Glomerular endothelial cell (primary cell): ENCODE measurements around the gene MUC4. TPM values are rescaled to one million over a fixed set of nuclear protein-coding genes. Genes with fewer than 3 reads are reported as not detected.
"Not testable (repeated sequence)": the region's sequence is repeated elsewhere in the genome, so short reads cannot be mapped to it uniquely, and the experiment has no call there.

ENCODE experiments used
- DNase-seq: peaks from one replicate; pipeline ENCODE4 v3.0.0-alpha.2; 2011; ENCODE audit warnings: low read depth, low spot score; ENCODE audit errors: extremely low read depth
- total RNA-seq: library from RNA; depleted of rRNA; stranded (reverse); fragments of >200 nt; gene quantifications from 2 replicates; pipeline ENCODE4 v1.2.3, GENCODE V29; 2015

MUC4 gene
- total RNA-seq, 1 donor from 2014 or later = 0.12 TPM

GRCh38 chr3:195763076-195763830 lies 48.5 kb downstream of the MUC4 start:
- DNase-seq = no peak

GRCh38 chr3:195762611-195763010 lies 49.1 kb downstream of the MUC4 start:
- no peak for DNase-seq

- DNase-seq = no peak
Measured at GRCh38 chr3:195762249-195762585, 49.5 kb downstream of the MUC4 start.

- DNase-seq = no peak
Measured at GRCh38 chr3:195761567-195762248, 50.0 kb downstream of the MUC4 start.

- no peak for DNase-seq
Measured at GRCh38 chr3:195761123-195761566, 50.6 kb downstream of the MUC4 start.

- no peak for DNase-seq
Measured at GRCh38 chr3:195760345-195761122, 51.2 kb downstream of the MUC4 start.

- DNase-seq = no peak
Measured at GRCh38 chr3:195758721-195759353, 52.9 kb downstream of the MUC4 start.

GRCh38 chr3:195757827-195758226 lies 53.9 kb downstream of the MUC4 start:
- DNase-seq = no peak

- no peak for DNase-seq
Measured at GRCh38 chr3:195757438-195757770, 54.3 kb downstream of the MUC4 start.

GRCh38 chr3:195755791-195756676 lies 55.7 kb downstream of the MUC4 start:
- no peak for DNase-seq

GRCh38 chr3:195755391-195755790 lies 56.3 kb downstream of the MUC4 start:
- DNase-seq = no peak

- no peak for DNase-seq
Measured at GRCh38 chr3:195754906-195755305, 56.8 kb downstream of the MUC4 start.

GRCh38 chr3:195754141-195754540 lies 57.6 kb downstream of the MUC4 start:
- DNase-seq = no peak

- no peak for DNase-seq
Measured at GRCh38 chr3:195753581-195753980, 58.1 kb downstream of the MUC4 start.

GRCh38 chr3:195752546-195753331 lies 59.0 kb downstream of the MUC4 start:
- DNase-seq = no peak

GRCh38 chr3:195752066-195752465 lies 59.7 kb downstream of the MUC4 start:
- DNase-seq = no peak

- no peak for DNase-seq
Measured at GRCh38 chr3:195751560-195751959, 60.2 kb downstream of the MUC4 start.

GRCh38 chr3:195750797-195751520 lies 60.8 kb downstream of the MUC4 start:
- no peak for DNase-seq

- not testable (repeated sequence) for DNase-seq
Measured at GRCh38 chr3:195749101-195749500, 62.6 kb downstream of the MUC4 start.
